GM12874 (cell line): Measurements from ENCODE around the gene ATOSA.

ENCODE experiments used
- CTCF ChIP-seq: IDR thresholded peaks from 2 replicates; pipeline ENCODE4 v1.5.1; 2011; ENCODE audit warnings: low read depth, mild to moderate bottlenecking, control low read depth, low read length, moderate library complexity; ENCODE audit not compliant: insufficient read depth

The ATOSA gene, protein sequence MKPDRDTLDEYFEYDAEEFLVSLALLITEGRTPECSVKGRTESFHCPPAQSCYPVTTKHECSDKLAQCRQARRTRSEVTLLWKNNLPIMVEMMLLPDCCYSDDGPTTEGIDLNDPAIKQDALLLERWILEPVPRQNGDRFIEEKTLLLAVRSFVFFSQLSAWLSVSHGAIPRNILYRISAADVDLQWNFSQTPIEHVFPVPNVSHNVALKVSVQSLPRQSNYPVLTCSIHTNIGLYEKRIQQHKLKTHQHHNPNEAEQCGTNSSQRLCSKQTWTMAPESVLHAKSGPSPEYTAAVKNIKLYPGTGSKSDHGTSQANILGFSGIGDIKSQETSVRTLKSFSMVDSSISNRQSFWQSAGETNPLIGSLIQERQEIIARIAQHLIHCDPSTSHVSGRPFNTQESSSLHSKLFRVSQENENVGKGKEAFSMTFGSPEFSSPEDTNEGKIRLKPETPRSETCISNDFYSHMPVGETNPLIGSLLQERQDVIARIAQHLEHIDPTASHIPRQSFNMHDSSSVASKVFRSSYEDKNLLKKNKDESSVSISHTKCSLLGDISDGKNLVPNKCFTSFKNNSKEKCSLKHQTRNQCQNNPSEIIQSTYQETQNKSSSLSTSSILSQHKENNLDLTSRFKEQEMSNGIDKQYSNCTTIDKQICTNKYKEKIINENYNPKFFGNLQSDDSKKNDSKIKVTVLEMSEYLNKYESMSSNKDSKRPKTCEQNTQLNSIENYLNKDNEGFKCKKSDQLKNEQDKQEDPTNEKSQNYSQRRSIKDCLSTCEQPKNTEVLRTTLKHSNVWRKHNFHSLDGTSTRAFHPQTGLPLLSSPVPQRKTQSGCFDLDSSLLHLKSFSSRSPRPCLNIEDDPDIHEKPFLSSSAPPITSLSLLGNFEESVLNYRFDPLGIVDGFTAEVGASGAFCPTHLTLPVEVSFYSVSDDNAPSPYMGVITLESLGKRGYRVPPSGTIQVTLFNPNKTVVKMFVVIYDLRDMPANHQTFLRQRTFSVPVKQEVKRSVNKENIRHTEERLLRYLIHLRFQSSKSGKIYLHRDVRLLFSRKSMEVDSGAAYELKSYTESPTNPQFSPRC

DNA sequence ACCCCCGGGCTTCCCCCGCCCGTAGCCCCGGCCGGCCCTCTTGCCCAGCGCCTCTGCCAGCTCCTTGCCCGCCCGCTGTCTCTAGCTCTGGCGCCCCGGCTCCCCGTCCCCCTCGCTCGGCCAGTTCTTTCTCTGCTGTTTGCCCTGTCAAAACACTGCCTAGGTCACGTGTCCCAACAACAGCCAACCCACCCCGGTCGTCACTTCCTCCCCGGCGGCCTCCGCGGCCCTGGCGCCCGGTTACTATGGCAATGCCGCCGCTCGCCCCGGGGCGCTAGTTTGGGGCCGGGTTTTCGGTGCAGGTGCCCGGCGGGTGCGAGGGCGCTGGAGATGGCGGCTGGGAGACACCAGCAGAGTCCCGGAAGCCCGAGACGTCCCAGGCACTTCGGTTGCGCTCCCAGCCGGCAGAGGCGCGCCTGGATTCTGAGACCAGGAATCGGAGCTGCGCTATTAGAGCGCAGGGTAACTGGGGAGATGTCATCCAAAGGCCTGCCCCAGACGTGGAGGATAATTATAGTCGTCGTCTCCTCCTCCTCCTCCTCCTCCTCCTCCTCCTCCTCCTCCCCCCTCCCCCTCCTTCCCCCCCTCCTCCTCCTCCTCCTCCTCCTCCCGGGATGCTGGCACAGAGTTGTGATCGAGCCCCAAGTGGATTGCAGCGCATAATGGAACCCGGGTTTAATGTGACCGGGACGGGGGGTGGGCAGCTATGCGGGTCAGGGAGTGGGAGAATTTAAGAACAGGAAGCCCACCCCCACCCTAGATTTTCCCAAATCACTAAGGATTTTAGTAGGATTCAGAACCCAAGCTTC, at the start of gene ATOSA:
Gene ATOSA, minus strand, starts transcription at position 157 of the 809 bp plus-strand sequence. CDS start 1,367 bp downstream, outside the sequence.
- TF ChIP-seq CTCF = no peak

DNA sequence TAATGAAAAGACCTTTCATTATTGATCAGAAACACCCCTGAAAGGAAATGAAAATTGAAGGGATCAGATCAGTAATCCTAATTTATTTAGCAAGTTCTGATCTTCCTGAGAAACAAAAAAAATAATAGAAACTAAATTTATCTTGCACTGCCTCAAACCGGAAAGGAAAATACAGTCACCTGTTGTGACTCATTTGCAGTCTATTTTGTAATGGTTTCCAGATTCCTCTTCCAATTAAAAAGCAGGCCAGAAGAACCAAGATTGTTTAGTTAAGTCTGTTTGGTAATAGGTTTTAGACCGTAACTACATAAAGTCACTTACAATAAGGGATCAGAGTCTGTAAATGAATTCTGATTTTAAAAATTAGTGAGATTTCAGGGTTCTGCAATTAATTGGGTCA, 49.7 kb upstream of the ATOSA start:
- no peak for TF ChIP-seq CTCF

- no peak for TF ChIP-seq CTCF
Observed at GRCh38 chr15:52727815-52728214, 48.6 kb upstream of the ATOSA start.

DNA sequence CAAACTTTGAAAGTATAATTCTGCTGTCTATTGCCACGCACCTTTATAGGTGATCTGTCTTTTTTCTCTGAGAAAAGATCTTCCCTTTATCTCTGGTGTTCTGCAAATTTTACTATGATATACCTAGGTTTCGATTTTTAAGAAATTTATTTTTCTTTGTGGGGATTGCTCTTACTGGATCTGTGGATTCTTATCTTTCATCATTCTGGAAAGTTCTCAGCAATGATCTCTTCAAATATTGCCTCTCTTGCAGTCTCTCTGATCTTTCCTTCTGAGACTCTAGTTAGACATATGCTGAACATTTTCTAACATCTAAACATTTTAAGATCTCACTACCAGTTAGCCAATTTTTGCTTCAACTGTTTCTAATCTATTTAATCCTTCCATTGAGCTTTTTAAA, 47.0 kb upstream of the ATOSA start:
- TF ChIP-seq CTCF = no peak

DNA sequence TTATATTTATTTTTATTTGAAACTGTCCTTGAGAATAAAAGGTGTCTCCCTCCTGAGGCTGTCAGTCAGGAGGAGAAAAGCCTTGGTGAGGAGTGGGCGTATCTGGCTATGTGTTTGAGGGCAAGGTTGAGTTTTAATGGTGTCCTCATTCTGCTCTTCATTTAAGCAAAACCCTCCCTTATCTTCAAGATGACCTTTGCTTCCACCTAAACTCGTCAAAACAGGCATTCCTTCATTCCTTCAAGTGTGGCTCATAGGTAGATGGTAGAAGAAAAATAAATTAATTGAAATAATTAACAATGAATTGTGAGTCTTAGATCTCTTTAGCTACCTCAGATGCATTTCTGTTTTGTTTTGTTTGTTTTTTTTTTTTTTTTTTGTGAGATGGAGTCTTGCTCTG, 39.4 kb upstream of the ATOSA start:
- no peak for TF ChIP-seq CTCF

DNA sequence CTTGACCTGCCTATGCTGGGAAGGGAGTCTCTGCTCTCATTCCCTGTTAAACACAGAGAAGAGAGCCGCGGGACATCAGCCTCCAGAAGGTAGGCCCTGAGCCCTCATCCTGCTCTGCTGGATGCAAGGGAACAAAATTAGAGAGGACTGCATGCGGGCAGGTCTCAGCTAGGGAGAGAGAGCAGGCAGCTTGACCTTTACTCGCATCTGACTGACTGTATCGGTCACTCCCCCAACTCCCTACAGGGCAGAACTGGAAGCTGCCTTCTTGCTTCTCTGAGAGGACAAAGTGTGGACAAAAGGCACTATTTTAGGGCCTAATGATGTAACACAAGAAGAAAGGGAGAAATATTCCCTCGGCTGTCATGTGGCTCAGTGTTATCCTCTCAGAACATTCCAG, 38.7 kb upstream of the ATOSA start:
- no peak for TF ChIP-seq CTCF

GRCh38 chr15:52717481-52717880, 38.3 kb upstream of the ATOSA start:
- no peak for TF ChIP-seq CTCF
